HG02840 (cell line): ENCODE results near the gene CHTF8.

Experiments used
- ATAC-seq: cut with Tn5 transposase; IDR thresholded peaks from one replicate; pipeline ENCODE4 v1.9.1; 2021; ENCODE audit warnings: mild to moderate bottlenecking, moderate library complexity, moderate number of reproducible peaks; ENCODE audit not compliant: unreplicated experiment, low FRiP score

The CHTF8 gene

DNA sequence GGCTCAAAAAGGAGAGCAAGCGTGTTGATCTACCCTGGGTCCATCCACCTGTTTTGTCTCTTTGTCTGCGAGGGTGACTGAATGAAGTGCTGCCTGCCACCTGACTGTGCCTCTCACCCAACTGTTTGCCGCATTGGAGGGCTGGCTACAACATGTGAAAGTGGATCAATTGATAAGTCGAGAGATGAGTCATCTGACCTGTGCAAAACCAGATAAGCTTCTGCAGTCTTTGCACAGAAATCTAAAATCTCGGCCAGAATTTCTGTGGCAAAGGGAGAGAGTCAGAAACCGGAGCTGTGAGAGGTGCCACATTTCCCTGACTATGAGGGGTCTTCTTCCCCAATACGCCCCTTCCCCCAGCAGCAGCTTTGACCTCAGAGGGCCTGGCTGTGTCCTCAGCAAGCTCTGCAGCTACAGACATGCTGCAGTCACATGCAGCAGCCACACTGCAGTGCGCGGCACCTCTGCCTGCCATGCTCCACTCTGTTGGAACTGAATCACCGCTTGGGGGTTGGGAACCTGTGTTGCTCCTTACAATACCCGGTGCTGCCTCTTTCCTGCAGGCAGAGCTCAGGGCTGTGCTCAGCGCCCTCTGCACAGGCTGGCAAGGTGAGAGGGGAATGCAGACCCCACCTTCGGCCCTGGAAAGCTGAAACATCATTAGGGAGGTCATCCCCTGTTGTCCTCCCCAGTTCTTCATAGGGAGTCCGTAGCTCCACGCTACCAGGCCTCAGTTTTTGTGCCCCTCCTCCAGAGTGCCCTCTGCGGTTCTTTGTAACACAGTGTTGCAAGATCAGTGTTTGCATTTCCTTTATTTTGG lies 43.1 kb downstream of the CHTF8 start:
- ATAC-seq = no peak

DNA sequence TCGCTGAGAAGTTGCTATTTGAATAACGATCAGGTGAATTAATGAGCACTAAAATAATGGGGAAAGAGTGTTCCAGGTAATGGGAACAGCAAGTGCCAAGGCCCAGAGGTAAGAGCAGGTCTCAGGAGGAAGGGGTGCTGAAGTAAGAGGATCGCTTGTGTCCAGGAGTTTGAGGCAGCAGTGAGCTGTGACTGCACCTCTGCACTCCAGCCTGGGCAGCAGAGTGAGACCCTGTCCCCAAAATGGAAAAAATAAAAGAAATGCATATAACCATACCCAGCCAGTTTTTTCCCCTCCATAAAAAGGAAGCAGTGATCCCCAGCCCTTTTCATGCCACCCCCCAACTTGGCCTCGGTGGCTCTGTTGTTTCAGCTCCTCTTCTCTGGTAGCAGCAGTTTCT lies 43.7 kb downstream of the CHTF8 start:
- no peak for ATAC-seq

DNA sequence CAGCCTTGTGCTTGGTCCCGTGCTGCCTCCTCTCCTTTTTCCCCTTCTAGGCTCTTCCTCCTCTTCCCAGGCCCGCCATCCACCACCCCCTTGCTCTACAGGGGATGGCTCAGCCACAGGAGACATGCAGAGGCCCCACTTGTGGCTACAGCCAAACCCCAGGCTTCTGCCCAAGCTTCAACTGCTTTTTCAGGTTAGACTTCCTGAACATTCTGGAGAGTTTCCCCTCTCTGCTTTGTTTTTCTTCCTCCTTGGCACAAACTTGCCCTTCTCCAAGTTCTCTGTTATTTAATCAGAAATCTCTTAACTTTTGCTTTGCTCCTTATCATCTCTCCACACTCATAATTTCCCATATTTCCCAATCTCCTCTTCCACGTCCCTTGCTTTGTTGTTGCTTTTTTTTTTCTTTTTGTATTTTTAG lies 45.2 kb downstream of the CHTF8 start:
- ATAC-seq = no peak

DNA sequence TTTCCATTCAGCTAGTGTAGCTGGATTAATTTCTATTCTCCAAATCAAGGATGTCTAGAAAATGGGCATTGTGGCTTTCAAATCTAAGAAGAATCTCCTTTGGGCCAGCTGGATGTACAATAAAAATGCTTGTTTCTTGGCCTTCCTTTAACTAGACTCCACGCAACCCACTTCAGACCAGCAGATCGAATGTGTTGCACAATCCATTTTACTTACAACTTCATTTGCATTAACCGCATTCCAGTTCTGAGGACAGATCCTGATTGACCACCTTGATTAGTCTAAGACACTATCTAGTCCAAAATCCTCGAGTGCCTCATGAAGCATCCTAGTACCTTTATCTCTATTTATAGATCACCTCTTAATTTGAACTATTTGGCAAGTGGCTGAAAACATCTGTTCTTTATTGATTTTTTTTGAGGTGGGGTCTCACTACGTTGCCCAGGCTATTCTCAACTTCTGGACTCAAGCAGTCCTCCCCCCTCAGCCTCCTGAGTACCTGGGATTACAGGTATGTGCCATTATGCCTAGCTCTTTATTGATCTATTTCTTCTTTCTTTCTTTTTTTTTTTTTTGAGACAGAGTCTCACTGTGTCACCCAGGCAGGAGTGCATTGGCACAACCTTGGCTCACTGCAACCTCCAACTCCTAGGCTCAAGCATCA lies 47.2 kb downstream of the CHTF8 start:
- ATAC-seq = no peak

- no peak for ATAC-seq
Observed at GRCh38 chr16:69084289-69084688, 48.1 kb downstream of the CHTF8 start.

DNA sequence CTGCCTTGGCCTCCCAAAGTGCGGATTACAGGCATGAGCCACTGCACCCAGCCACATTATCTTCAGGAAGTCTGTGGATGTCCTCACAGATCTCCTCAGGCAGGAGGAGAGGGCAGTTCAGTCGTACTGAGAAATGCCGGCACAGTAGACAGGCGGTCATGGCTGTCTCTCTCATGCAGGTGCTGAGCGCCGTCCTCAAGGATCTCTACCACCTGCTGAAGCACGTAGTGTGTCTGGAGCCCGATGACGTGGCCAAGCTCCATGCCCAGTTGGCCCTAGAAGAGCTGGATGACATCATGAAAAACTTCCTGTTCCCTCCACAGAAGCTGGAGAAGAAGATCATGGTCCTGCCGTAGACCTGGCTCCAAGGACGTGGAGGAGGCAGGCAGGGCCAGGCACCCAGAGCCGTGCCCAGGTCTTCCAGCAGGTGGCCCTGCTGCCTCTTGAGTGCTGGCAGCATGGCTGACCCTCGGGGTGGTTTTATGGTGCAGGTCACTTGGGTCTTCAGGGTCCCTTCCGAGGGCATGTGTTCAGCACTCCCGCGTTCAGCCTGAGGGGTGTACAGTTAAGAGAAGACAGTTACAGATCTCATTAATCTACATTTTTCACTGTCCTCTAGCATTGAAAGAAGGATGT lies 49.0 kb downstream of the CHTF8 start:
- no peak for ATAC-seq

DNA sequence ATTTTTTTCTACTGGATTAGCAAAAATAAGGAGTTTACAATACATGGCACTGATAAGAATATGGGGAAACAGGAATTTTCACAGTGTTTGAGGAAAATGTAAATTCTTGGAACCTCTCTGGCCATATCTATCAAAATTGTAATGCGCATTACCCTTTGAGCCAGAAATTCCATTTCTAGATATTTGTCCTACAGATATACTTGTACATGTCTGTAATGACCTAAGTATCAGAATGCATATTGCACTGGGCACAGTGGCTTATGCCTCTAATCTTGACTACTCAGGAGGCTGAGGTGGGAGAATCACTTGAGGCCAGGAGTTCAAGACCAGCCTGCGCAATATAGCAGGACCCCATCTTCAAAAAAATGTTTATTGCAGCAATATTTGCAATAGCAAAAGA lies 52.7 kb downstream of the CHTF8 start:
- no peak for ATAC-seq

DNA sequence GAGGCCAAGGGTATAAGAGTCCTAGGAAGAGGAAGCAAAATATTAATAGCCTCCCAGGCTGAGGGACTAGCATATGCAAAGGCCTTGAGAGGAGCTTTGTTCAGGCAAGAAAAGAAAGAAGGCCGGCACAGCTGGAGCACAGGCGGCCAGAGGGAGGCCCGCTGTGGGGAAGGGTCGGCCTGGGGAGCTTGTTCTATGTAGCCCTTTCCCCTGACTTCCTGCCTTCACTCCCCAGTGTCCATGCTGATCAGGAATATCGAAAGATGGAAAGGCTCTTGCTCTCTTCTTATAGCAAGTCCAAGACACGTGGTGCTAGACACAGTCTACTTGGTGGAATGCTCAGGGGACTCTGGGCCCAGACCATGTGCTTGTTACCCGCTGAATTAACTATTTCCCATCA lies 54.3 kb downstream of the CHTF8 start:
- no peak for ATAC-seq

DNA sequence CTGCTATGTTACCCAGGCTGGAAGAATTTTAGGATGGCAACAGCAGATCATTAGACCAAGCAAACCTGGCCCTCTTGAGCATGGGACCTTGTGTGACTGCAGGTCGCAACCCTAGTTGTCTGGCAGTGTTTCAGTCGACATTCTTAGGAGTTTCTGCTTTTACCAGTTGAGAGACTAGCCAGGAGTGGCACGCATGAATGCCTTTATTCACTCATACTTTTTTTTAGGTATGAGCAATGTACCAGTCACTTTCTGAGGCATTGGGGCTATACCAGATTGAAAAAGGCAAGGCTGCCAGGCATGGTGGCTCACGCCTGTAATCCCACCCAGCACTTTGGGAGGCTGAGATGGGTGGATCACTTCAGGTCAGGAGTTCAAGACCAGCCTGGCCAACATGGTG lies 55.1 kb downstream of the CHTF8 start:
- ATAC-seq = no peak

DNA sequence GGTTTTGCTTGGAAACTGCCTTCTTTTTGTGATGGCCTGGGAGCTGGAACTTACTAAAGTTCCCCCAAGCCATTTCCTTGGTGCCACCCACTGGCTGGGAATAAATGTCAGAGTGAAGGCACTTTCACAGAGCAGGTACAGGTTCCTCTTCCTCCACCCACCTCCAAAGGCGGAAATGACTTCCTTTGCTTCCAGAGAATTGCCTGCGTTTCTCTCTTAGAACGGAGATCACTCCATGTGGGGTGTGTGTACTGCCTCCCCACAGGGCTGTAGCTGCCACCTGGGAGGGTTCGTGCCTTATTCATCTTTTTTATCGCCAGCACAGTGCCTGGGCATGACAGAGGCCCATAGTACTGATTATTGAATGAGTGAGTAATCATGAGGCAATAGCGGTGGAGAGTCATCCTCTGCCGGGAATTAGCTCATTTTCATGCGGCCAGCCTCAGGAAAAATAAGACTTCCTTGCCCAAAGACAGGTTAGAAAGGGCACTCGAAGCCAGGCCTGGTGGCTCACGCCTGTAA lies 59.1 kb downstream of the CHTF8 start:
- no peak for ATAC-seq

DNA sequence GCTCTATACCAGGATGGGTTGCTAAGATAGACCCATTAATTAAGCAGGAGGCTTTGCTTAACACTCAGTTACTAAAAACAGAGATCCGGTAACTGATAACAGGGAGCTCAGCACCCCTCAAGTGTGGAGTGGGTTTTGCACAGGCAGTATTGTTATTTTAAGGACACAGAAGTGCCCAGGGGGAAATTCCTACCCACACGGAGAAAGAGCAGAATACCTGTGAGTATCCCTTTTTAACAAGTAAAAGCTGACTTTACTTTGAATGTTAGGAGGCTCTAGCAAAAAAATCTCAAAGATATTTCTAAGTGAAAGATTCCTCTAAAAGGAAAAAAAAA lies 59.8 kb downstream of the CHTF8 start:
- no peak for ATAC-seq

GRCh38 chr16:69071036-69071435 lies 61.4 kb downstream of the CHTF8 start:
- ATAC-seq = no peak

DNA sequence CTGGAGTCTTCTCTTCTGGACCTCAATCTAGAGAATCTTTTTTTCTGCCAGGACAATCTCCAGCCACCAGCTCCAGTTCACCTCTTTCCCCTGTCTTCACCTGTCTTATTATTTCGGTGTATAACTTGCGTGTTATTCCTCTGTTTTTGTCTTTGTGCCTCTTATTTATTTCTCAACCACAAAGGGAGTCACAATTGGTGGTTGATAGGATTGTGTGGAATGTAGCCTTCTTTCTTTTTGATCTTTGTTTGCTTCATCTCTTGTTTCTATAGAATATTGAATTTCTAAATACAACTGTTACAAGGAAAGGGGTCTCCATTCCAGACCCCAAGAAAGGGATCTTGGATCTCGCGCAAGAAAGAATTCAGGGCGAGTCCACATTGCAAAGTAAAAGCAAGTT lies 62.9 kb downstream of the CHTF8 start:
- ATAC-seq = no peak
